ENCODE data around the gene IBSP.

The IBSP gene

GRCh38 chr4:87851332-87851731, 52.0 kb downstream of the IBSP start:
- Histone ChIP-seq H3K27ac (ENCODE audit: low read depth in 2 of 2, low read length in 2 of 2) (no peak overlapping the region), H3K9me3 (ENCODE audit: control insufficient read depth in 2 of 2, low read length in 2 of 2) (no peaks in the 10 kb centered on the region), H3K4me1 (ENCODE audit: control insufficient read depth in 2 of 2, insufficient read depth in 2 of 2, low read length in 2 of 2) (no peaks in the 10 kb centered on the region), H3K36me3 (ENCODE audit: control insufficient read depth in 2 of 2, insufficient read depth in 2 of 2, low read length in 2 of 2) (no peaks in the 10 kb centered on the region), H3K9ac (ENCODE audit: low read depth in 1 of 2, low read length in 2 of 2) (no peak overlapping the region), H3K27me3 (ENCODE audit: control insufficient read depth in 2 of 2, insufficient read depth in 2 of 2, low read length in 2 of 2) (no peaks in the 10 kb centered on the region), H3K4me3 (ENCODE audit: low read length in 2 of 2) (no peak overlapping the region)

DNA sequence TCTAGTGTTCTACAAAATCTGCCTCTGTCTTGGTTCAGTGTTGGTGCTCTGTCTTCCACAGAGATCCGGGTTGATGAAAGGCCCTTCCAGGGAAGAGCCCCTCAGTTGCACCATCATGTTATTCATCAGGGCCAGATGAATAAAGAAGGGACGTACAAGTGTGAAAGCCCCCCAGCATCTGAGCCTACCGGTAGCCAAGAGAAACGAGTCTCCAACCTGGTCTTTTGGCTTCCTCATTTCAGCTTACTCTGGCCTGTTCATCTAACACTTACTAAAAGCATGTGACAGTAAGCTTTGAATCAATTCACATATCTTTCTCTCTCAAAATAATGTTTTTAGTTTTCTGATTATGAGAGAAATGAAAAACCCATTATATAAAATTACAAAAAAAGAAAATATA, 52.6 kb downstream of the IBSP start:
- Histone ChIP-seq H3K9ac (ENCODE audit: low read depth in 1 of 2, low read length in 2 of 2) (no peak overlapping the region), H3K27me3 (ENCODE audit: control insufficient read depth in 2 of 2, insufficient read depth in 2 of 2, low read length in 2 of 2) (no peaks in the 10 kb centered on the region), H3K4me1 (ENCODE audit: control insufficient read depth in 2 of 2, insufficient read depth in 2 of 2, low read length in 2 of 2) (no peaks in the 10 kb centered on the region), H3K9me3 (ENCODE audit: control insufficient read depth in 2 of 2, low read length in 2 of 2) (no peaks in the 10 kb centered on the region), H3K4me3 (ENCODE audit: low read length in 2 of 2) (no peak overlapping the region), H3K36me3 (ENCODE audit: control insufficient read depth in 2 of 2, insufficient read depth in 2 of 2, low read length in 2 of 2) (no peaks in the 10 kb centered on the region), H3K27ac (ENCODE audit: low read depth in 2 of 2, low read length in 2 of 2) (no peak overlapping the region)

- Histone ChIP-seq H3K9ac (ENCODE audit: low read depth in 1 of 2, low read length in 2 of 2) (no peak overlapping the region), H3K4me3 (ENCODE audit: low read length in 2 of 2) (no peak overlapping the region), H3K36me3 (ENCODE audit: control insufficient read depth in 2 of 2, insufficient read depth in 2 of 2, low read length in 2 of 2) (no peaks in the 10 kb centered on the region), H3K27ac (ENCODE audit: low read depth in 2 of 2, low read length in 2 of 2) (no peak overlapping the region), H3K27me3 (ENCODE audit: control insufficient read depth in 2 of 2, insufficient read depth in 2 of 2, low read length in 2 of 2) (no peaks in the 10 kb centered on the region), H3K9me3 (ENCODE audit: control insufficient read depth in 2 of 2, low read length in 2 of 2) (no peaks in the 10 kb centered on the region), H3K4me1 (ENCODE audit: control insufficient read depth in 2 of 2, insufficient read depth in 2 of 2, low read length in 2 of 2) (no peaks in the 10 kb centered on the region)
Measured at GRCh38 chr4:87853108-87853507, 53.8 kb downstream of the IBSP start.

- no peak overlapping the region for H3K9ac ChIP-seq (ENCODE audit: low read depth in 1 of 2, low read length in 2 of 2)
- H3K4me1 ChIP-seq (ENCODE audit: control insufficient read depth in 2 of 2, insufficient read depth in 2 of 2, low read length in 2 of 2) = no peaks in the 10 kb centered on the region
- H3K36me3 ChIP-seq (ENCODE audit: control insufficient read depth in 2 of 2, insufficient read depth in 2 of 2, low read length in 2 of 2) = no peaks in the 10 kb centered on the region
- H3K27me3 ChIP-seq (ENCODE audit: control insufficient read depth in 2 of 2, insufficient read depth in 2 of 2, low read length in 2 of 2) = no peaks in the 10 kb centered on the region
- H3K9me3 ChIP-seq (ENCODE audit: control insufficient read depth in 2 of 2, low read length in 2 of 2) = no peaks in the 10 kb centered on the region
- H3K27ac ChIP-seq (ENCODE audit: low read depth in 2 of 2, low read length in 2 of 2) = no peak overlapping the region
- H3K4me3 ChIP-seq (ENCODE audit: low read length in 2 of 2) = no peak overlapping the region
Measured at GRCh38 chr4:87853891-87854290, 54.5 kb downstream of the IBSP start.

GRCh38 chr4:87855559-87855958, 56.2 kb downstream of the IBSP start:
- Histone ChIP-seq H3K4me3 (ENCODE audit: low read length in 2 of 2) (no peak overlapping the region), H3K9me3 (ENCODE audit: control insufficient read depth in 2 of 2, low read length in 2 of 2) (no peaks in the 10 kb centered on the region), H3K27ac (ENCODE audit: low read depth in 2 of 2, low read length in 2 of 2) (no peak overlapping the region), H3K36me3 (ENCODE audit: control insufficient read depth in 2 of 2, insufficient read depth in 2 of 2, low read length in 2 of 2) (no peaks in the 10 kb centered on the region), H3K4me1 (ENCODE audit: control insufficient read depth in 2 of 2, insufficient read depth in 2 of 2, low read length in 2 of 2) (no peaks in the 10 kb centered on the region), H3K27me3 (ENCODE audit: control insufficient read depth in 2 of 2, insufficient read depth in 2 of 2, low read length in 2 of 2) (no peaks in the 10 kb centered on the region), H3K9ac (ENCODE audit: low read depth in 1 of 2, low read length in 2 of 2) (no peak overlapping the region)

GRCh38 chr4:87856816-87857215, 57.5 kb downstream of the IBSP start:
- no peaks in the 10 kb centered on the region for H3K4me1 ChIP-seq (ENCODE audit: control insufficient read depth in 2 of 2, insufficient read depth in 2 of 2, low read length in 2 of 2)
- H3K27me3 ChIP-seq (ENCODE audit: control insufficient read depth in 2 of 2, insufficient read depth in 2 of 2, low read length in 2 of 2) = no peaks in the 10 kb centered on the region
- H3K36me3 ChIP-seq (ENCODE audit: control insufficient read depth in 2 of 2, insufficient read depth in 2 of 2, low read length in 2 of 2) = no peaks in the 10 kb centered on the region
- no peak overlapping the region for H3K4me3 ChIP-seq (ENCODE audit: low read length in 2 of 2)
- no peaks in the 10 kb centered on the region for H3K9me3 ChIP-seq (ENCODE audit: control insufficient read depth in 2 of 2, low read length in 2 of 2)
- no peak overlapping the region for H3K9ac ChIP-seq (ENCODE audit: low read depth in 1 of 2, low read length in 2 of 2)
- H3K27ac ChIP-seq (ENCODE audit: low read depth in 2 of 2, low read length in 2 of 2) = no peak overlapping the region

GRCh38 chr4:87857789-87858188, 58.4 kb downstream of the IBSP start:
- Histone ChIP-seq H3K36me3 (ENCODE audit: control insufficient read depth in 2 of 2, insufficient read depth in 2 of 2, low read length in 2 of 2) (no peaks in the 10 kb centered on the region), H3K4me3 (ENCODE audit: low read length in 2 of 2) (no peak overlapping the region), H3K9me3 (ENCODE audit: control insufficient read depth in 2 of 2, low read length in 2 of 2) (no peaks in the 10 kb centered on the region), H3K4me1 (ENCODE audit: control insufficient read depth in 2 of 2, insufficient read depth in 2 of 2, low read length in 2 of 2) (no peaks in the 10 kb centered on the region), H3K9ac (ENCODE audit: low read depth in 1 of 2, low read length in 2 of 2) (no peak overlapping the region), H3K27ac (ENCODE audit: low read depth in 2 of 2, low read length in 2 of 2) (no peak overlapping the region), H3K27me3 (ENCODE audit: control insufficient read depth in 2 of 2, insufficient read depth in 2 of 2, low read length in 2 of 2) (no peaks in the 10 kb centered on the region)
